HepG2 (cell line): ENCODE data around the gene IRF3. TPM values are rescaled to one million over a fixed set of nuclear protein-coding genes. Genes with fewer than 3 reads are reported as not detected.

ENCODE experiments used
- ATAC-seq: fragments of 200-7000 bp; cut with Tn5 transposase; 3 replicates; pipeline ENCODE4 v1.9.1; 2020; ENCODE audit warnings: mild to moderate bottlenecking, moderate library complexity
- BruUV-seq: library from RNA; stranded (reverse); fragments of 400-500 nt; replicated peaks from 2 replicates; lab custom pipeline; 2021; lab: Mats Ljungman, UMichigan
- CTCF ChIA-PET: fragments of 300-600 bp; formaldehyde crosslinking; extraction: SDS; loops from one replicate; lab custom pipeline; 2021; ENCODE audit warnings: low total read pairs, inconsistent platforms, low intra/inter-chr PET ratio; lab: Yijun Ruan, JAX
- POLR2A ChIA-PET: fragments of 350-600 bp; sonication (Branson Sonifier 250); formaldehyde crosslinking; loops from one replicate; lab custom pipeline; 2020; ENCODE audit warnings: antibody characterized with exemption, inconsistent platforms; lab: Yijun Ruan, JAX
- DNase-seq: peaks from one replicate; pipeline ENCODE4 v3.0.0-alpha.2; 2015; ENCODE audit warnings: low spot score
- FAIRE-seq: peaks from 3 replicates; lab custom pipeline; 2011; peaks lifted over from hg19 to GRCh38; lab: Jason Lieb, UNC
- H2AFZ ChIP-seq: one replicate; pipeline ENCODE4 v1.6.1; 2011; ENCODE audit warnings: low read length, inconsistent platforms
- H3K27ac ChIP-seq: fragments of 300-600 bp; 3 replicates; pipeline ENCODE4 v1.8.0; 2011; ENCODE audit warnings: mixed run types, mild to moderate bottlenecking, mixed read lengths, low read length, inconsistent platforms; ENCODE audit not compliant: insufficient read depth; ENCODE audit errors: extremely low read length
- H3K27me3 ChIP-seq, 2 experiments: fragments of 200-600 bp in 1 of 2; 2 replicates in 1 of 2; 3 replicates in 1 of 2; pipeline versions ENCODE4 v1.6.0 to v1.8.0; 2011; ENCODE audit warnings: low read length in 2 of 2, mild to moderate bottlenecking in 2 of 2, moderate library complexity in 2 of 2, inconsistent platforms in 1 of 2; ENCODE audit not compliant: insufficient read depth in 2 of 2, control insufficient read depth in 1 of 2
- H3K36me3 ChIP-seq, 2 experiments: fragments of 200-600 bp in 1 of 2; replicated peaks in 1 of 2; 2 replicates in 1 of 2; 3 replicates in 1 of 2; pipeline versions ENCODE4 v1.5.1 to v1.8.0; 2011; ENCODE audit warnings: low read length in 2 of 2, inconsistent platforms in 1 of 2; ENCODE audit not compliant: insufficient read depth in 2 of 2, control insufficient read depth in 1 of 2
- H3K4me1 ChIP-seq: 2 replicates; pipeline ENCODE4 v1.5.1; 2012; ENCODE audit warnings: low read length, inconsistent platforms; ENCODE audit not compliant: insufficient read depth
- H3K4me2 ChIP-seq: 2 replicates; pipeline ENCODE4 v1.6.0; 2011; ENCODE audit warnings: low read depth, low read length, inconsistent platforms
- H3K4me3 ChIP-seq, 3 experiments: fragments of 200-600 bp in 1 of 3; sonication (generic), shearing (Covaris generic) in 1 of 3; replicated peaks in 1 of 3; 2 replicates each; pipeline ENCODE4 v1.5.1; 2011 to 2016; ENCODE audit warnings: low read length in 3 of 3, inconsistent platforms in 2 of 3, low read depth in 2 of 3, mild to moderate bottlenecking in 2 of 3, control low read depth in 1 of 3, mixed read lengths in 1 of 3; ENCODE audit not compliant: insufficient read depth in 1 of 3
- H3K79me2 ChIP-seq: one replicate; pipeline ENCODE4 v1.6.1; 2011; ENCODE audit warnings: low read length, inconsistent platforms; ENCODE audit not compliant: insufficient read depth
- H3K9ac ChIP-seq: 2 replicates; pipeline ENCODE4 v1.6.0; 2011; ENCODE audit warnings: mild to moderate bottlenecking, low read depth, low read length, inconsistent platforms; ENCODE audit not compliant: insufficient read depth
- H3K9me3 ChIP-seq: 2 replicates; pipeline ENCODE4 v1.5.1; 2012; ENCODE audit warnings: mild to moderate bottlenecking, low read length
- H4K20me1 ChIP-seq: 2 replicates; pipeline ENCODE4 v1.6.0; 2011; ENCODE audit warnings: inconsistent platforms, mild to moderate bottlenecking, low read length, moderate library complexity; ENCODE audit not compliant: insufficient read depth
- AGO1 ChIP-seq: fragments of 200-400 bp; formaldehyde crosslinking; IDR thresholded peaks from 2 replicates; pipeline ENCODE4 v1.6.1; 2017; ENCODE audit warnings: mild to moderate bottlenecking, low read depth, low read length, moderate library complexity; ENCODE audit not compliant: poor library complexity, severe bottlenecking
- AGO2 ChIP-seq: fragments of 200-400 bp; formaldehyde crosslinking; optimal IDR thresholded peaks from 2 replicates; pipeline ENCODE3; 2017; ENCODE audit warnings: mild to moderate bottlenecking, low read depth, low read length, moderate library complexity
- HES4 ChIP-seq: sonication (generic); formaldehyde crosslinking; IDR thresholded peaks from 2 replicates; pipeline ENCODE4 v1.9.0; 2021; ENCODE audit warnings: mild to moderate bottlenecking, missing genetic modification reagents, borderline replicate concordance
- HOXA3 ChIP-seq: sonication (generic); formaldehyde crosslinking; IDR thresholded peaks from 2 replicates; pipeline ENCODE4 v1.5.0; 2020; ENCODE audit warnings: missing genetic modification reagents
- MZF1 ChIP-seq: sonication (generic); formaldehyde crosslinking; IDR thresholded peaks from 2 replicates; pipeline ENCODE4 v1.8.1; 2023; ENCODE audit warnings: mild to moderate bottlenecking, missing genetic modification reagents, borderline replicate concordance
- POLR2AphosphoS5 ChIP-seq: IDR thresholded peaks from 2 replicates; pipeline ENCODE4 v1.6.1; 2012; ENCODE audit warnings: low read depth, low read length
- PTBP1 ChIP-seq: fragments of 200-400 bp; formaldehyde crosslinking; IDR thresholded peaks from 2 replicates; pipeline ENCODE4 v1.6.1; 2018; ENCODE audit warnings: low read length, low read depth; ENCODE audit not compliant: poor library complexity, severe bottlenecking
- RBFOX2 ChIP-seq: fragments of 200-400 bp; formaldehyde crosslinking; IDR thresholded peaks from 2 replicates; pipeline ENCODE4 v1.6.1; 2017; ENCODE audit warnings: low read depth, mild to moderate bottlenecking, low read length
- SALL1 ChIP-seq: sonication (generic); formaldehyde crosslinking; IDR thresholded peaks from 2 replicates; pipeline ENCODE4 v1.8.0; 2022; ENCODE audit warnings: mild to moderate bottlenecking, missing genetic modification reagents
- SKIL ChIP-seq: sonication (generic); formaldehyde crosslinking; IDR thresholded peaks from 2 replicates; pipeline ENCODE4 v1.8.0; 2022; ENCODE audit warnings: missing genetic modification reagents, mild to moderate bottlenecking, moderate library complexity, borderline replicate concordance
- ZC3H13 ChIP-seq: sonication (generic); formaldehyde crosslinking; IDR thresholded peaks from 2 replicates; pipeline ENCODE4 v1.8.1; 2023; ENCODE audit warnings: mild to moderate bottlenecking, missing genetic modification reagents, moderate library complexity
- WGBS: methylation state at CpG from one replicate; pipeline ENCODE4 v1.1.6; 2017; ENCODE audit warnings: low lambda C conversion rate; 5-methylcytosine and 5-hydroxymethylcytosine counted together
- in situ Hi-C: cut with HindIII; loops from 2 replicates; pipeline ENCODE4 v1.10.0; 2017; ENCODE audit warnings: low pct_unique_long_range_greater_than_20kb; ENCODE audit not compliant: extremely low pct_ligation_motif_present
- intact Hi-C: fragments of 100-400 bp; cut with micrococcal nuclease; formaldehyde crosslinking; loops from one replicate; pipeline ENCODE4 v1.10.0; 2022; ENCODE audit not compliant: unreplicated experiment
- polyA plus RNA-seq, 8 experiments: library from polyadenylated mRNA; depleted of rRNA in 3 of 8; stranded (reverse) in 7 of 8; unstranded in 1 of 8; fragments of >200 nt; fragmentation: Illumina TruSeq in 4 of 8; extraction: Trizol in 4 of 8; gene quantifications; 2 replicates each; pipeline versions ENCODE4 v1.2.1 to v1.2.3, GENCODE V29; 2011 to 2016; ENCODE audit warnings: low read depth in 4 of 8, missing spikeins in 1 of 8, mixed read lengths in 1 of 8; ENCODE audit not compliant: insufficient read depth in 1 of 8
- total RNA-seq, 5 experiments: library from RNA; depleted of rRNA; stranded (reverse); fragments of >200 nt; fragmentation: Illumina TruSeq; extraction: Trizol; gene quantifications; 2 replicates each; pipeline ENCODE4 v1.2.3, GENCODE V29; 2016; ENCODE audit warnings: low read depth in 1 of 5

Gene IRF3
- total and polyA plus RNA-seq, 2 of the 13 experiments (the other 11 are each of a cell fraction or from before 2014, with no cell fraction given): 61.9 to 65.5 TPM

GRCh38 chr19:49690656-49691242, 25.1 kb upstream of the IRF3 start, which contains the start of gene CPT1C:
TSS of gene CPT1C (plus strand) at chr19:49691116. CDS start at chr19:49692253, 1,137 bp downstream.
- 92% methylated on average over 38 of the region's 38 CpGs for WGBS
- FAIRE-seq (no peak), DNase-seq (no peak), ATAC-seq (no peak)
- Histone ChIP-seq H3K4me2 (no peak within 1 kb of the TSS), H3K9ac (no peak within 1 kb of the TSS), H3K4me3 (no peak within 1 kb of the TSS), H3K27ac (no peak within 1 kb of the TSS), H4K20me1 (0 out of 2 replicates have a peak, but pooled peaks cover 2% of the 10 kb centered on the region), H3K36me3 (peaks cover 6 to 20% of the 10 kb centered on the region in 2 experiments; a peak in 4 of 5 replicates), H3K4me1 (no peaks in the 10 kb centered on the region), H3K79me2 (no peaks in the 10 kb centered on the region), H3K9me3 (no peaks in the 10 kb centered on the region), H2AFZ (no peak within 1 kb of the TSS), H3K27me3 (no peaks in the 10 kb centered on the region)
- intact Hi-C loops: no loop called here
- ChIA-PET POLR2A (no interaction called here), CTCF (no interaction called here)
- in situ Hi-C loops: no loop called here
- TF ChIP-seq ZC3H13 (0 out of 2 replicates have a peak, but pooled peaks have one; percentile 26), HES4 (no peak), AGO1 (peak; percentile 82), AGO2 (peak; percentile 92), HOXA3 (CRISPR knock-in tag) (no peak), MZF1 (CRISPR knock-in tag) (no peak), POLR2AphosphoS5 (peak; percentile 26; the same call in 1 of the 2 replicates)
- no TSS peak for BruUV-seq

- BruUV-seq: no TSS peak
Measured at GRCh38 chr19:49690079-49690655, 24.5 kb upstream of the IRF3 start.

More at GRCh38 chr19:49690079-49690655, 24.5 kb upstream of the IRF3 start:
- ChIA-PET CTCF (no interaction called here), POLR2A (no interaction called here)
- TF ChIP-seq SKIL (CRISPR knock-in tag) (no peak), SALL1 (no peak), RBFOX2 (peak; percentile 46; the same call in 1 of the 2 replicates), PTBP1 (no peak)
- Histone ChIP-seq H3K9me3 (no peaks in the 10 kb centered on the region), H3K4me2 (no peak overlapping the region), H3K9ac (no peak overlapping the region), H3K36me3 (peaks cover 10 to 25% of the 10 kb centered on the region in 2 experiments), H3K4me1 (no peaks in the 10 kb centered on the region), H3K79me2 (no peaks in the 10 kb centered on the region), H4K20me1 (0 out of 2 replicates have a peak, but pooled peaks cover 2% of the 10 kb centered on the region), H3K27me3 (no peaks in the 10 kb centered on the region), H3K4me3 (no peak overlapping the region), H3K27ac (no peak overlapping the region), H2AFZ (no peak overlapping the region)
- ATAC-seq (no peak), DNase-seq (no peak), FAIRE-seq (no peak)
- WGBS: 96% methylated on average over 26 of the region's 39 CpGs
- in situ Hi-C loops: no loop called here
- intact Hi-C loops: no loop called here
